HCT116 (cell line): ENCODE data around the gene SLC44A1. TPM values are rescaled to one million over a fixed set of nuclear protein-coding genes. Genes with fewer than 3 reads are reported as not detected.

Experiments
- ATAC-seq: fragments of 200-7000 bp; cut with Tn5 transposase; 2 replicates; pipeline ENCODE4 v1.9.1; 2020; ENCODE audit warnings: mild to moderate bottlenecking, moderate library complexity
- BruUV-seq: library from RNA; stranded (reverse); fragments of 400-500 nt; replicated peaks from 2 replicates; lab custom pipeline; 2021; lab: Mats Ljungman, UMichigan
- CTCF ChIA-PET: fragments of 300-600 bp; sonication (Branson Sonifier 250); formaldehyde crosslinking; loops from one replicate; lab custom pipeline; 2021; ENCODE audit warnings: antibody characterized with exemption; lab: Charles Lee
- POLR2A ChIA-PET: fragments of 300-600, 350-600 bp; sonication (Branson Sonifier 250); formaldehyde crosslinking; loops from one replicate; lab custom pipeline; 2021; ENCODE audit warnings: antibody characterized with exemption; lab: Charles Lee
- RAD21 ChIA-PET, 2 experiments: fragments of 300-600 bp; sonication (Branson Sonifier 250); formaldehyde crosslinking; loops; one replicate each; lab custom pipeline; 2023; ENCODE audit warnings: low total read pairs in 2 of 2; ENCODE audit not compliant: uncharacterized antibody in 2 of 2, unreplicated experiment in 2 of 2, low non-redundant PET in 1 of 2; lab: Charles Lee
- DNase-seq: peaks from one replicate; pipeline ENCODE4 v3.0.0-alpha.2; 2010; ENCODE audit warnings: low read depth, low spot score
- H2AFZ ChIP-seq: fragments of 200-600 bp; shearing (Covaris generic), sonication (generic); 2 replicates; pipeline ENCODE4 v1.6.1; 2017; ENCODE audit warnings: low read depth, mixed run types, mixed read lengths, antibody characterized with exemption, low read length; ENCODE audit not compliant: poor library complexity, severe bottlenecking
- H3K27ac ChIP-seq: 2 replicates; pipeline ENCODE4 v1.5.1; 2012; ENCODE audit warnings: low read depth, low read length
- H3K27me3 ChIP-seq: fragments of 200-600 bp; sonication (generic); 2 replicates; pipeline ENCODE4 v1.6.1; 2016; ENCODE audit warnings: mixed run types, low read length, mixed read lengths; ENCODE audit not compliant: insufficient read depth
- H3K36me3 ChIP-seq, 2 experiments: fragments of 200-500 bp in 1 of 2; fragments of 200-600 bp in 1 of 2; sonication (Bioruptor generic) in 1 of 2; sonication (generic) in 1 of 2; 2 replicates each; pipeline versions ENCODE4 v1.5.1 to v1.6.1; 2014 to 2016; ENCODE audit warnings: low read length in 2 of 2, inconsistent platforms in 1 of 2, mixed read lengths in 1 of 2, mixed run types in 1 of 2; ENCODE audit not compliant: insufficient read depth in 2 of 2, control insufficient read depth in 1 of 2
- H3K4me1 ChIP-seq, 2 experiments: fragments of 200-600 bp in 1 of 2; sonication (generic) in 1 of 2; 2 replicates each; pipeline versions ENCODE4 v1.5.1 to v1.6.1; 2012 to 2017; ENCODE audit warnings: low read length in 2 of 2, inconsistent platforms in 1 of 2, mild to moderate bottlenecking in 1 of 2, mixed read lengths in 1 of 2, mixed run types in 1 of 2, moderate library complexity in 1 of 2; ENCODE audit not compliant: insufficient read depth in 2 of 2, control insufficient read depth in 1 of 2
- H3K4me2 ChIP-seq: fragments of 200-600 bp; sonication (generic); 2 replicates; pipeline ENCODE4 v1.6.1; 2017; ENCODE audit warnings: mixed run types, low read length, mixed read lengths
- H3K4me3 ChIP-seq, 2 experiments: fragments of 200-600 bp in 1 of 2; sonication (generic) in 1 of 2; replicated peaks in 1 of 2; 2 replicates each; pipeline ENCODE4 v1.5.1; 2011 to 2016; ENCODE audit warnings: low read length in 2 of 2, control low read depth in 1 of 2, low read depth in 1 of 2, mild to moderate bottlenecking in 1 of 2, mixed read lengths in 1 of 2, mixed run types in 1 of 2
- H3K79me2 ChIP-seq: fragments of 200-600 bp; sonication (generic); 2 replicates; pipeline ENCODE4 v1.6.1; 2017; ENCODE audit warnings: mild to moderate bottlenecking, mixed run types, low read length, moderate library complexity, mixed read lengths; ENCODE audit not compliant: insufficient read depth
- H3K9ac ChIP-seq: fragments of 200-600 bp; sonication (generic); 2 replicates; pipeline ENCODE4 v1.6.1; 2016; ENCODE audit warnings: low read length, mixed read lengths
- H3K9me2 ChIP-seq: fragments of 200-600 bp; sonication (generic), shearing (Covaris generic); 2 replicates; pipeline ENCODE4 v1.6.1; 2017; ENCODE audit warnings: mixed run types, mild to moderate bottlenecking, moderate library complexity; ENCODE audit not compliant: insufficient read depth
- H3K9me3 ChIP-seq, 2 experiments: fragments of 200-500 bp in 1 of 2; fragments of 200-600 bp in 1 of 2; sonication (Bioruptor generic) in 1 of 2; sonication (generic) in 1 of 2; 2 replicates each; pipeline ENCODE4 v1.6.1; 2014 to 2017; ENCODE audit warnings: low read length in 2 of 2, mixed read lengths in 2 of 2, inconsistent platforms in 1 of 2, low read depth in 1 of 2, mild to moderate bottlenecking in 1 of 2, mixed run types in 1 of 2, moderate library complexity in 1 of 2; ENCODE audit not compliant: control insufficient read depth in 1 of 2, insufficient read depth in 1 of 2
- H4K20me1 ChIP-seq: fragments of 200-600 bp; sonication (generic), shearing (Covaris generic); 2 replicates; pipeline ENCODE4 v1.6.1; 2017; ENCODE audit warnings: mixed run types, mild to moderate bottlenecking, moderate library complexity; ENCODE audit not compliant: insufficient read depth
- CBX3 ChIP-seq: IDR thresholded peaks from 2 replicates; pipeline ENCODE4 v1.6.1; 2012; ENCODE audit warnings: low read depth
- EGR1 ChIP-seq: IDR thresholded peaks from 2 replicates; pipeline ENCODE4 v1.6.1; 2012; ENCODE audit warnings: low read depth
- ELF1 ChIP-seq: IDR thresholded peaks from 2 replicates; pipeline ENCODE4 v1.6.1; 2012; ENCODE audit warnings: low read depth, borderline replicate concordance
- EZH2 ChIP-seq: fragments of 200-600 bp; sonication (generic); IDR thresholded peaks from 2 replicates; pipeline ENCODE4 v1.6.1; 2017; ENCODE audit warnings: antibody characterized with exemption, mixed run types
- EZH2phosphoT487 ChIP-seq: fragments of 200-600 bp; IDR thresholded peaks from 2 replicates; pipeline ENCODE4 v1.6.1; 2018; ENCODE audit warnings: antibody characterized with exemption, borderline replicate concordance
- FOSL1 ChIP-seq: IDR thresholded peaks from 2 replicates; pipeline ENCODE4 v1.6.1; 2012; ENCODE audit warnings: low read depth
- JUND ChIP-seq: IDR thresholded peaks from 2 replicates; pipeline ENCODE4 v1.6.1; 2012
- MAX ChIP-seq: IDR thresholded peaks from 2 replicates; pipeline ENCODE4 v1.6.1; 2012
- POLR2A ChIP-seq: IDR thresholded peaks from 2 replicates; pipeline ENCODE4 v1.7.0; 2011; ENCODE audit warnings: borderline replicate concordance; ENCODE audit not compliant: insufficient read depth, insufficient read length; ENCODE audit errors: extremely low read depth
- RAD21 ChIP-seq: IDR thresholded peaks from 2 replicates; pipeline ENCODE4 v1.6.1; 2012; ENCODE audit warnings: low read depth, mild to moderate bottlenecking
- REST ChIP-seq: IDR thresholded peaks from 2 replicates; pipeline ENCODE4 v1.6.1; 2012; ENCODE audit warnings: low read depth
- SRF ChIP-seq: IDR thresholded peaks from 2 replicates; pipeline ENCODE4 v1.6.1; 2012; ENCODE audit warnings: low read depth
- TCF7L2 ChIP-seq: IDR thresholded peaks from 2 replicates; pipeline ENCODE4 v1.7.0; 2011; ENCODE audit warnings: borderline replicate concordance, inconsistent platforms; ENCODE audit not compliant: insufficient read depth, insufficient read length; ENCODE audit errors: extremely low read depth
- YY1 ChIP-seq: IDR thresholded peaks from 2 replicates; pipeline ENCODE4 v1.6.1; 2011; ENCODE audit warnings: low read length, low read depth, moderate library complexity, mild to moderate bottlenecking; ENCODE audit not compliant: insufficient replicate concordance; ENCODE audit errors: extremely low read depth
- ZBTB33 ChIP-seq: IDR thresholded peaks from 2 replicates; pipeline ENCODE4 v1.6.1; 2011; ENCODE audit warnings: mild to moderate bottlenecking, low read length, moderate library complexity; ENCODE audit not compliant: insufficient replicate concordance; ENCODE audit errors: extremely low read depth
- ZFX ChIP-seq: fragments of 450-650 bp; IDR thresholded peaks from 2 replicates; pipeline ENCODE4 v1.6.1; 2017
- ZNF274 ChIP-seq: fragments of 200-500 bp; sonication (Bioruptor generic); IDR thresholded peaks from 2 replicates; pipeline ENCODE4 v1.6.1; 2014; ENCODE audit warnings: mild to moderate bottlenecking, low read depth, low read length, inconsistent platforms
- intact Hi-C: fragments of 100-400 bp; cut with micrococcal nuclease; formaldehyde crosslinking; loops from 2 replicates; pipeline ENCODE4 v1.10.0; 2022
- total RNA-seq: library from RNA; stranded (reverse); gene quantifications from one replicate; pipeline ENCODE4 v1.2.1, GENCODE V29; 2021; ENCODE audit not compliant: unreplicated experiment

The SLC44A1 gene
- total RNA-seq, 1 experiment from 2014 or later, result 44.1 TPM

GRCh38 chr9:105242062-105242461 is 2.4 kb upstream of the SLC44A1 start:
- no peaks in the 10 kb centered on the region for H3K9me3 ChIP-seq
- no peak overlapping the region for H2AFZ ChIP-seq
- DNase-seq (no peak), ATAC-seq (no peak)
- H3K4me2 ChIP-seq, result no peak overlapping the region
- BruUV-seq, result no TSS peak
- no peaks in the 10 kb centered on the region for H4K20me1 ChIP-seq
- H3K79me2 ChIP-seq, result peaks cover 16% of the 10 kb centered on the region
- intact Hi-C loops, result loop anchor here (10.0 kb wide), 2 partner anchors 57 to 377 kb away; no protein-coding TSS in a partner anchor
- H3K4me3 ChIP-seq, result no peak overlapping the region
- H3K9me2 ChIP-seq, result no peaks in the 10 kb centered on the region
- peaks cover 8 to 17% of the 10 kb centered on the region in 2 experiments; a peak in 3 of 4 replicates for H3K4me1 ChIP-seq
- ChIA-PET POLR2A (no interaction called here), RAD21 (no interaction called here), CTCF (no interaction called here)
- H3K36me3 ChIP-seq, result no peaks in the 10 kb centered on the region
- H3K9ac ChIP-seq, result no peak overlapping the region
- H3K27ac ChIP-seq, result no peak overlapping the region
- TF ChIP-seq EGR1 (no peak), JUND (no peak), YY1 (no peak), MAX (no peak), REST (no peak), ZNF274 (no peak), ZFX (no peak), SRF (no peak), FOSL1 (no peak), ELF1 (no peak), ZBTB33 (no peak), CBX3 (no peak), RAD21 (no peak), EZH2 (no peak), TCF7L2 (no peak), POLR2A (no peak), EZH2phosphoT487 (no peak)
- H3K27me3 ChIP-seq, result peaks cover 20% of the 10 kb centered on the region
